Small intestine (tissue), 7 donors: ENCODE data around the gene BMPR2. TPM values are rescaled to one million over a fixed set of nuclear protein-coding genes. Genes with fewer than 3 reads are reported as not detected.
A peak's percentile ranks its signal among the peaks of the same experiment; 100 is the strongest.
"Not testable (repeated sequence)": the region's sequence is repeated elsewhere in the genome, so short reads cannot be mapped to it uniquely, and the experiment has no call there.

ENCODE experiments used
- DNase-seq, 2 donors: peaks; one replicate each; pipeline versions ENCODE4 v3.0.0 to v3.0.0-alpha.2; 2013
- FAIRE-seq: peaks from 2 replicates; lab custom pipeline; 2012; peaks lifted over from hg19 to GRCh38; lab: Jason Lieb, UNC
- H3K27ac ChIP-seq, 3 donors: one replicate each; pipeline ENCODE4 v1.5.1; 2013; ENCODE audit warnings: low read length in 2 of 3, mild to moderate bottlenecking in 2 of 3, control low read depth in 1 of 3, inconsistent platforms in 1 of 3, low read depth in 1 of 3, moderate library complexity in 1 of 3
- H3K27me3 ChIP-seq, 3 donors: one replicate each; pipeline ENCODE4 v1.6.1; 2013; ENCODE audit warnings: low read length in 3 of 3, inconsistent platforms in 1 of 3; ENCODE audit not compliant: control insufficient read depth in 3 of 3, insufficient read depth in 3 of 3
- H3K36me3 ChIP-seq, 3 donors: one replicate each; pipeline ENCODE4 v1.6.1; 2013; ENCODE audit warnings: low read length in 3 of 3, inconsistent platforms in 1 of 3, low read depth in 1 of 3, mild to moderate bottlenecking in 1 of 3, moderate library complexity in 1 of 3; ENCODE audit not compliant: control insufficient read depth in 3 of 3, insufficient read depth in 2 of 3
- H3K4me1 ChIP-seq, 3 donors: one replicate each; pipeline ENCODE4 v1.6.1; 2013; ENCODE audit warnings: low read length in 2 of 3, inconsistent platforms in 1 of 3, low read depth in 1 of 3, mild to moderate bottlenecking in 1 of 3, moderate library complexity in 1 of 3; ENCODE audit not compliant: control insufficient read depth in 3 of 3, insufficient read depth in 2 of 3
- H3K4me3 ChIP-seq, 3 donors: one replicate each; pipeline ENCODE4 v1.5.1; 2013; ENCODE audit warnings: low read length in 3 of 3, control low read depth in 1 of 3, inconsistent platforms in 1 of 3, low read depth in 1 of 3, mild to moderate bottlenecking in 1 of 3, moderate library complexity in 1 of 3
- H3K9me3 ChIP-seq, 2 donors: one replicate each; pipeline ENCODE4 v1.6.1; 2013; ENCODE audit warnings: low read depth in 1 of 2, low read length in 1 of 2; ENCODE audit not compliant: control insufficient read depth in 2 of 2, insufficient read depth in 1 of 2
- WGBS, 3 donors: extraction: QIAGEN DNeasy Blood & Tissue Kit; methylation state at CpG; one replicate each; pipeline ENCODE4 v1.1.7; 2013; 5-methylcytosine and 5-hydroxymethylcytosine counted together
- polyA plus RNA-seq, 4 donors: library from polyadenylated mRNA; stranded (reverse) in 3 of 4; unstranded in 1 of 4; fragments of 200-250 nt in 3 of 4; fragments of 120-200 nt in 1 of 4; gene quantifications; one replicate each; pipeline versions ENCODE4 v1.2.1 to v1.2.3, GENCODE V29; 2013
- donor health status: healthy with polysubstance abuse.
- donor health status: control.
- donor health status: control.
- donor health status: Bipolar disorder and iron deficiency.
- donor health status: healthy.

BMPR2 gene
- polyA plus RNA-seq, 4 donors = 2.2 to 22.8 (median 6.5) TPM

DNA sequence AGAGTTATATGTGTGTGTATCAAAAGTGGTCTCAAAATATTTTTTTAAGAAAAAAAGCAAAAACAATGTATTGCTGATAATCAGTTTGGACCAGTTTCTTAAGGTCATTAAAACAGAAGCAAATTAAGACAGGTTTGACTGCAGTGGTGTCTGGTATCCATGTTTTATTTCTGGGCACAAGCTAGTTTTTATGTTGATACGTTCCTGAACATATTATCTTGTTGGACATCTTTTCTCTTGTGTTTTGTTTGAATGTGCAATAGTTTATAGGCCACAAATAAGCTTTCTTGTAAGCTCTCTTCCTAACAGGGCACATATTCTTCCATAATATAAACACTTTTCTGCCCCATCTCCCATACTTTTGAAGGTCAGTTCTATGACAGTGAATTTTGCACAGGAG is 184.1 kb downstream of the BMPR2 start:
- H3K27ac ChIP-seq = no peak overlapping the region
- no peaks in the 10 kb centered on the region for H3K27me3 ChIP-seq
- peaks cover 6 to 30% (median 7%) of the 10 kb centered on the region in 3 donors for H3K36me3 ChIP-seq
- no peaks in the 10 kb centered on the region for H3K4me1 ChIP-seq
- H3K9me3 ChIP-seq = no peaks in the 10 kb centered on the region
- 71 to 96% (median 80%) methylated on average over 1 of the region's 1 CpG for WGBS, 3 donors
- DNase-seq = no peak
- H3K4me3 ChIP-seq = no peak overlapping the region
- no peak for FAIRE-seq

DNA sequence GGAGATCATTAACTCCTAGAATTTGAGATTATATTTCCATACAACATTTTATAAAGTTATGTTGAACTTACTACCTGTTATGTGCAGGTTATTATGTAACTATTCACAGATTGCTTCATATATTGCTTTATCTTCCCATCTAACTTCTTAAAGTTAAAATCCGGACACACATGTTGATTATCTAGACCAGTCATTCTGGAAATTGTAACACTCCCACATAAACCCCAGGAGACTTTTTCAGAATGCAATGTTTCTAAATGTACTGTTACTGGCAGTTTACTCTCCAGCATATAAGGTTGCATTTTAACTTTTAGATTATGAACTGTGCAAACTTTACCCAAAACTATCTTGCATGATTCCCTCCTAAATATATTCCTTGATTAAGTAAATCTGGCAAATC is 188.1 kb downstream of the BMPR2 start:
- DNase-seq (no peak), FAIRE-seq (no peak)
- WGBS, 3 donors = 61 to 65% (median 62%) methylated on average over 1 of the region's 1 CpG
- H3K4me1 ChIP-seq = no peaks in the 10 kb centered on the region
- no peak overlapping the region for H3K27ac ChIP-seq
- peaks cover 0 to 3% (median 2%) of the 10 kb centered on the region in 3 donors for H3K36me3 ChIP-seq
- H3K4me3 ChIP-seq = no peak overlapping the region
- H3K27me3 ChIP-seq = no peaks in the 10 kb centered on the region
- H3K9me3 ChIP-seq = no peaks in the 10 kb centered on the region

DNA sequence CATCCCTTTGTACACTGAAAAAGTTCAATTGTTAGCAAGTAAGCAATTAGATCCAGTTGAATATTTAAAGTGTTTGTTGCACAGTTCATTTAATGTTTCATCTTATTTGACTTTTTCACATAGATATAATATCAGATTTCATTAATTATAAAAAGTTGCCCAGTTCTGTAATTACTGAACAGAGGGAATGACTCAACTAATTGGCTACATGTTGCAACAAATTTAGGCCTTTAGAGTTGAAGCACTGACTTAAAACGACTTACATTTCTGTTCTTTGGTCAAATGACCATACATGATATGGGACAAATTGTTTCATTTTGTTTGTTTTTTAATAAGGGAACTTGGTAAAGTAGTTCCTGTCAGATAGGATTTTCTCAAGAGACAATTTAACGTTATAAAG is 190.2 kb downstream of the BMPR2 start:
- no peaks in the 10 kb centered on the region for H3K27me3 ChIP-seq
- 55 to 66% (median 64%) methylated on average over 2 of the region's 2 CpGs for WGBS, 3 donors
- peak; percentile 10 for FAIRE-seq
- no peak for DNase-seq
- no peaks in the 10 kb centered on the region for H3K4me1 ChIP-seq
- no peaks in the 10 kb centered on the region for H3K9me3 ChIP-seq
- H3K36me3 ChIP-seq = peaks cover 0 to 2% (median 0%) of the 10 kb centered on the region in 3 donors
- H3K27ac ChIP-seq = no peak overlapping the region
- H3K4me3 ChIP-seq = no peak overlapping the region

DNA sequence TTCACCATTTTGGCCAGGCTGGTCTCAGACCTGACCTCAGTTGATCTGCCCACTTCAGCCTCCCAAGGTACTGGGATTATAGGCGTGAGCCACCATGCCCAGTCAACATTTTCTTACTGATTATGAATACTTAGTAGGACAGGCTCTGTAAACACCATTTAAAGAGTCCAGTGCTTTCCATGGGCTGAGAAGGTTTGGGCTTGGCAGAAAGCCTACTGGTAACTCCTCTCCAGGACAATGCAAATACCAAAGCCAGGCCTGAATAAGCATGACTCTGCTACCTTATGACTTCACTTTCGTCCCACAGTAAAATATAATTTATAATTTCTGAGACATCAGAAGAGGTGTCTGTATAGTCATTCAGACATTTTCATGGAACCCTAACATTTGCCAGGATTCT is 198.4 kb downstream of the BMPR2 start:
- WGBS, 3 donors = 79 to 88% (median 86%) methylated on average over 2 of the region's 2 CpGs
- no peaks in the 10 kb centered on the region for H3K36me3 ChIP-seq
- H3K9me3 ChIP-seq = no peaks in the 10 kb centered on the region
- H3K4me3 ChIP-seq = no peak overlapping the region
- no peak overlapping the region for H3K27ac ChIP-seq
- FAIRE-seq = no peak
- H3K4me1 ChIP-seq = no peaks in the 10 kb centered on the region
- no peak for DNase-seq
- H3K27me3 ChIP-seq = no peaks in the 10 kb centered on the region

DNA sequence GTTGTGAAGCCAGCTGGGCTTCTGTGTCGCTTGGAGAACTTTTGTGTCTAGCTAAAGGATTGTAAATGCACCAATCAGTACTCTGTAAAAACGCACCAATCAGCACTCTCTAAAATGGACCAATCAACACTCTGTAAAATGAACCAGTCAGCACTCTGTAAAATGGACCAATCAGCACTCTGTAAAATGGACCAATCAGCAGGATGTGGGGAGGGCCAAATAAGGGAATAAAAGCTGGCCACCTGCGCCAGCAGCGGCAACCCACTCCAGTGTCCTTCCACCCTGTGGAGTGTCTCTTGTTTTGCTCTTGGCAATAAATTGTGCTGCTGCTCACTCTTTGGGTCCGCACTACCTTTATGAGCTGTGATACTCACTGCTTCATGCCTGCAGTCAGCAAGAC is 199.1 kb downstream of the BMPR2 start:
- not testable (repeated sequence) for H3K36me3 ChIP-seq, H3K4me1 ChIP-seq, H3K4me3 ChIP-seq, FAIRE-seq, H3K9me3 ChIP-seq, H3K27ac ChIP-seq, H3K27me3 ChIP-seq, DNase-seq
- 95 to 97% (median 96%) methylated on average over 5 of the region's 5 CpGs for WGBS, 3 donors

DNA sequence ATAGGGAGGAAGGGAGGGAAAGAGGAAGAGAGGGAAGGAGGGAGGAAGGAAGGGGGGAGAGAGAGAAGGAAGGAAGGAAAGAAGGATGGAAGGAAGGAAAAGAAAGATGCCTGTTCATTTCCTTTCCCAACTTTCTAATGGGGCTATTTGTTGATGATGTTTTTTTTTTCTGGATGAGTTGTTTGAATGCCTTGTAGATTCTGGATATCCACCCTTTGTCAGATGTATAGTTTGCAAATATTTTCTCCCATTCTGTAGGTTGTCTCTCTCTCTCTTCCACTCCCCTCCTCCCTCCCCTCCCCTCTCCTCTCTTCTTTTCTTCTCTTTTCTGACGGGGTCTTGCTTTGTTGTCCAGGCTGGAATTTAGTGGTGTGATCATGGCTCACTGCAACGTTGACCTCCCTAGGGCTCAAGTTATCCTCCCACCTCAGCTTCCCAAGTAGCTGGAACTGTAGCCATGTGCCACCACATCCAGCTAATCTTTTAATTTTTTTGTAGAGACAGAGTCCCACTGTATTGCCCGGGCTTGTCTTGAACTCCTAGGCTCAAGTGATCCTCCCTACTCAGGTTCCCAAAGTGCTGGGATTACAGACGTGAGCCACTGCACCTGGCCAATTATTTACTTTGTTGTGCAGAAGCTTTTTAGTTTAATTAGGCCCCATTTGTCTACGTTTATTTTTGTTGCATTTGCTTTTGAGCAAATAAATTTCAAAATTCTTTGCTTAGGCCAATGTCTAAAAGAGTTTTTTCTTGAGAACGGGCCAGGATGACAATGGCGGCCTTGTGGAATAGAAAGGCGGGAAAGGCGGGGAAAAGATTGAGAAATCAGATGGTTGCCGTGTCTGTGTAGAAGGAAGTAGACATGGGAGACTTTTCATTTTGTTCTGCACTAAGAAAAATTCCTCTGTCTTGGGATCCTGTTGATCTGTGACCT is 201.4 kb downstream of the BMPR2 start:
- no peaks in the 10 kb centered on the region for H3K36me3 ChIP-seq
- H3K4me1 ChIP-seq = no peaks in the 10 kb centered on the region
- 68 to 83% (median 79%) methylated on average over 9 of the region's 10 CpGs for WGBS, 3 donors
- FAIRE-seq (no peak), DNase-seq (no peak)
- no peaks in the 10 kb centered on the region for H3K9me3 ChIP-seq
- no peaks in the 10 kb centered on the region for H3K27me3 ChIP-seq
- H3K4me3 ChIP-seq = no peak overlapping the region
- H3K27ac ChIP-seq = no peak overlapping the region

DNA sequence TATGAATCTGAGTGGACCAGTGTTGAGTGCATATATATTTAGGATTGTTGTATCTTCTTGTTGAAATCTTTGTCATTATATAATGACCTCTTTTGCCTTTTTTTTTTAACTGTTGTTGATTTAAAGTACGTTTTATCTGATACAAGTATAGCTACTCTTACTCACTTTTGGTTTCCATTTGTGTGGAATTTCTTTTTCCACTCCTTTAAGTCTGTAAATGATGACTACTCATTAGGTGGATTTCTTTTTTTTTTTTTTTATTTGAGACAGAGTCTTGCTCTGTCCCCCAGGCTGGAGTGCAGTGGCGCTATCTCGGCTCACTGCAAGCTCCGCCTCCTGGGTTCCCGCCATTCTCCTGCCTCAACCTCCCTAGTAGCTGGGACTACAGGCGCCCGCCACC is 206.7 kb downstream of the BMPR2 start:
- H3K27me3 ChIP-seq, H3K9me3 ChIP-seq, H3K36me3 ChIP-seq, H3K4me1 ChIP-seq, DNase-seq, FAIRE-seq, H3K4me3 ChIP-seq, H3K27ac ChIP-seq: not testable (repeated sequence)
- WGBS, 3 donors = 85 to 86% (median 85%) methylated on average over 7 of the region's 7 CpGs

DNA sequence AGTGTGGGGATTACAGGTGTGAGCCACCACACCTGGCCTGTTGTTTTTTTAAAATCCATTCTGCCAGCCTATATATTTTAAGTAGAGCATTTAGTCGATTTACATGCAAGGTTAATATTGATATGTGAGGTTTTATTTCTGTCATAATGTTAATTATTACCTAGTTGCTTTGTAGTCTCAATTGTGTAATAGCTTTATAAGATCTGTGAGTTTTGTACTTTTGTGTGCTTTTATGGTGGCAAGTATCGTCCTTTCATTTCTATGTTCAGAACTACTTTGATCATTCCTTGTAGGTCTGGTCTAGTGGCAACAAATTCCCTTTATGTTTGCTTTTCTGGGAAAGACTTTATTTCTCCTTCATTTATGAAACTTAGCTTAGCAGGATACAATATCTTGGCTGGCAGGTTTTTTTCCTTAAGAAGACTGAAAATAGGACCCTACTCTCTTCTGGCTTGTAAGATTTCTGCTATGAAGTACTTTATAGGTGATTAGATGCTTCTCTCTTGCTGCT is 207.6 kb downstream of the BMPR2 start:
- DNase-seq = peak in 1 of 2 donors; percentile 3
- Histone ChIP-seq H3K9me3 (peaks cover 0 to 2% of the 10 kb centered on the region in 2 donors), H3K4me1 (peaks cover 0 to 1% (median 0%) of the 10 kb centered on the region in 3 donors), H3K27ac (no peak overlapping the region), H3K27me3 (no peaks in the 10 kb centered on the region), H3K4me3 (no peak overlapping the region), H3K36me3 (no peaks in the 10 kb centered on the region)
- WGBS, 3 donors = 27 to 72% (median 29%) methylated on average over 2 of the region's 2 CpGs
- no peak for FAIRE-seq
